HG03469 (cell line): ENCODE measurements around the gene DISC1.
"Not testable (repeated sequence)": the region's sequence is repeated elsewhere in the genome, so short reads cannot be mapped to it uniquely, and the experiment has no call there.

Source experiments
- ATAC-seq: cut with Tn5 transposase; IDR thresholded peaks from one replicate; pipeline ENCODE4 v1.9.1; 2021; ENCODE audit warnings: mild to moderate bottlenecking, moderate library complexity, moderate number of reproducible peaks; ENCODE audit not compliant: unreplicated experiment

DISC1 gene

DNA sequence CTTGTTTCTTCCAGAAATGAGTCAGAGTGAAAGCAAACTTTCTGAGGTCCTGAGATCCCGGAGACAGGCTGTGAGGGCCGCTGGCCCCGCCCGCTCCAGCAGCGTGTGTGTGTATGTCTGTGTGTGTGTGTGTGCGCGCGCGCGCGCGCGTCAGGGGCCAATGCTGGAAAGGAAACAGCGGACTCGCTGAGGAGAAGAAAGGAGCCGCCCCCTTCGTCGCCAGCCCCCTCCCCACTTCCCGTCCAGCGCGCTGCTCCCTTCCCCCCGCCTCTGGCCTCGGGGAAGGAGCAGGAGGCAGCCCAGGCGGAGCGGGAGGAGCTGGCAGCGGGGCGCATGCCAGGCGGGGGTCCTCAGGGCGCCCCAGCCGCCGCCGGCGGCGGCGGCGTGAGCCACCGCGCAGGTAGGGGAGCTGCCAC, at the start of gene DISC1:
TSS of gene DISC1 (plus strand) at position 256 of the 416 bp plus-strand sequence. CDS start at position 334, 78 bp downstream.
- ATAC-seq: no peak

DNA sequence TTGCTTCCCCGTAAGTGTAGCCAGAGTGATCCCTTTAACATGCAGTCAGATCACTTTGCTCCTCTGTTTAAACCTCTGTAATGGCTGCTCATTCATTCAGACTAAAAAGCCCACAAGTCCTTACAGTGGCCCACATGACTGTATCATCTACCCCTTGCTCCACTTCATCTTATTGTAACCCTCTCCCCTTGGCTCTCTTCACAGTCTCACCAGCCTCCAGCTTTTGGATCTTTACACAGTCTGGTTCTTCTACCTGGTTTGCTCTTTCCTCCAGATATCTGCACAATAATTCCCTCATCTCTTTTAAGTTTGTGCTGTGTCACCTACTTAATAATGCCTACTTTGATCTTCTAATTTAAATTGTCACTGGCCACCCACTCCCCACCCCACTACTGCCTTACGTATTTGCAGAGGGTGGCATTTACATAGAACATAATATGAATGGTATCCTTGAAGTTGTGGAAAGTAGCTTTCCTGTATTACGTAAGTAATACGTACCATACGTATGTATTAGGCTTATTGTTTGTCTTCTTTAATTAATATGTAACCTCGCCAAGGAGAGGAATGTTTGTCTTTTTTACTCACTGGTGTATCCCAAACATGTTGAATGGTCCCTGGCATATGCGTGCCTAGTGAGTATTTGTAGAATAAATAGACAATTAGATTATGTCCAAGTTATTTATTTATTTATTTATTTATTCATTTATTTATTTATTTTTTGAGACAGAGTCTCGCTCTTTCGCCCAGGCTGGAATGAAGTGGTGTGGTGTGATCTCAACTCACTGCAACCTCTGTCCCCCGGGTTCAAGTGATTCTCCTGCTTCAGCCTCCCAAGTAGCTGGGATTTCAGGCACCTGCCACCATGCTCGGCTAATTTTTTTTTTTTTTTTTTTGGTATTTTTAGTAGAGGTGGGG, 49.5 kb upstream of the DISC1 start:
- ATAC-seq: no peak

DNA sequence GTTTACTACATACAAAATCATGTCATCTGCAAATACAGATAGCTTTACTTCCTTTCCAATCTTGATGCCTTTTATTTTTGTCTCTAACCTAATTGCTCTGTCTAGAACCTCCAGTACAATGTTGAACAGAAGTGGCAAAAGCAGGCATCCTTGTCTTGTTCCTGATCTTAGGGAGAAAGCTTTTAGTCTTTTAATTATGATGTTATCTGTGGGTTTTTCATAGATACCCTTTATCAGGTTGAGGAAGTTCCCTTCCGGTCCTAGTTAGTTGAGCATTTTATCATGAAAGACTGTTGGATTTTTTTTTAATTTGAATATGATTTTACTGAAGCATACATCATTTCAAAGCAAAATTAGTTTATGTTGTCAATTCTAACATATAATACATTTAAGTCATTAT, 45.7 kb upstream of the DISC1 start:
- no peak for ATAC-seq

DNA sequence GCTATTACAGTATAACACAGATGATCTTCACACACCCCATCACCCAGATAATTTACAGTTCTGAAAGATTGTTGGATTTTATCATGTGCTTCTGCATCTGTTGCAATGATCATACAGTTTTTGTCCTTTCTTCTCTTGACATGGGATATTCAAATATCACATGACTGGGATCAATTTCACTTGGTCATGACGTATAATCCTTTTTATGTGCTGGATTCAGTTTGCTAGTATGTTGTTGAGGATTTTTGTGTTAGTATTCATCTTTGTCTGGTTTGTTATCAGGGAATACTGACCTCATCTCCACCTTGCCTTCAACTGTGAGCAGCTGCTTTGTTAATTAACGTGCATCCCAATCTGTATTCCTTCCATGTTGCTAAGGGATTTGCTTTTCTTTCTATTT, 44.7 kb upstream of the DISC1 start:
- ATAC-seq: no peak

DNA sequence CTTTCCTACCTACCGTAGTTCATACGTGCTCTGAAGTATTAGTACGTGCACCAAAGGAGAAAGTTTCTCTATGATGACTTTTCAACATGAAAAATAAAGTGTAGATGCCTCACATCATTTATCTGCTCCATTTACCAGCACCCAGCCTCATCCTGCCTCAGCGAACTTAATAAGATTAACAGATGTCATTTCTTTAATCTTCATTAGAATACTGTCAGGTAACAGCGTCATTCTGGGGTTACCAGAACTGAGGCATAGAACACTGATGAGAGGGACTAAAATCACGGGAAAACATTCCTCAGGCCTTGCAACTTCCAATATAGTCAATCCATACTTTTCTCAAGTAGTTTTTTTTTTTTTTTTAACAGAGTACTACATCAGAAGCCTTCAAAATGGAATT, 43.2 kb upstream of the DISC1 start:
- ATAC-seq: no peak

DNA sequence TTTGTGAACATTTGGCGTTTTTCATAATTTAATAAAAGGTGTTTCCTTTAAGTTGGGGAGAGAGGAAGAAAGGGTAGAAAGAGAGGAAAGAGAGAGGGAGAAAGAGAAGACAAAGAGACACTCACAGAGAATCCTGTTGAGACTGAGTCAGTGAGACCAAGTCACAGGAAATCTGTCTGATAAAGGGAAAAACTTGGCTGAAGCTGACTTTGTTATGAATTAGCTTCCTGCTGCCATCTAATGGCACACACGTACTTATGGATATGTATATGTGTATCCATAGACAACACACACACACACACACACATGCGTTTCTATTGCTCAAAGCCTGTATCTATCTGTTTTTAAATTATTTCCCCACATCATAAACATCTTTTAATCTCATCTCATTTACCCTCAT, 42.5 kb upstream of the DISC1 start:
- no peak for ATAC-seq

DNA sequence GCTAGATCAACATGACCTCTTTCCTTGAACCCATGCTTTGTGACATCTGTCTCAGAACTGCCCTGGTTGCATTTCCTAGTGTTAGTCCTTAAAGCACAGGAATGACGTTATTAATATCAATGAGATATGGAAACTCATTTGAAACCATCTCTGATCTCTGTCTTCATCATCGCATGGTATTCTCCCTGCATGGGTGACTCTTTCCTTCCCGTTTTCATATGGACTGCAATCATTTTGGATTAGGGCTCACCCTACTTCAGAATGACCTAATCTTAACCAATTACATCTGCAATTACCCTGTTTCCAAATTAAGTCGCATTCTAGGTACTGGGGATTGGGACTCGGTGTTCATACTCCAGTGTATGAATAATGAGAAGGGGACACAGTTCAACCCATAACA, 41.7 kb upstream of the DISC1 start:
- no peak for ATAC-seq

DNA sequence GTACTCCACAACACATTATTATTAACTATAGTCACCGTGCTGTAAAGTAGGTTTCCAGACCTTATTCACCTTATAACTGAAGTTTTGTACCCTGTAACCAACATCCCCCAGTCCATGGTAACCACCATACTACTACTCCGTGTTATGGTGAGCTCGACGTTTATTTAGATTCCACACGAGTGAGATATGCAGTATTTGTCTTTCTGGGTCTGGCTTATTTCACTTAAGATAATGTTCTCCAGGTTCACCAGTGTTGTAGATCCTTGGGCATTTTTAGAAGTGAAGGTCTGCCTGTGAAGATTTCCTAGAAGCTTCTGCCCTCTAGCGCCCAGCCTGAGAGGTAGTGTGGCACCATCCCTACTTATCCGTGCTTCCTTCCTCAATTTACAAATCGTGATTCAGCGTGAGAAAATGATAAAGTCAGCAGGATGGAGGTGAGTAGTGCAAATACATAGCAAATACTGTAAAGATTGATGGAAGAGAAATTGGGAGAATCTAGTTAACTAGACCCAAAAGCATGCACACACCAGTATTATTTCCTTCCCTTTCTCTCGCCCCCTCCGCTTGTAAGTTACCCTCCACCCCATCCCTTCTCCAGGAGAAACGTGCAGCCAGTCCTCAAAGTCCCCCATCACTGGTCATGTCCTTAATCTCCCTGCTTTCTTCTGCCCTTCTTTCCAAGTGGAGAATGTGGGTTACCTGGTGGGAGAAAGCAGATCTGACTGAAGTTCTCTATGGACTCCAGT, 36.0 kb upstream of the DISC1 start:
- ATAC-seq: no peak

DNA sequence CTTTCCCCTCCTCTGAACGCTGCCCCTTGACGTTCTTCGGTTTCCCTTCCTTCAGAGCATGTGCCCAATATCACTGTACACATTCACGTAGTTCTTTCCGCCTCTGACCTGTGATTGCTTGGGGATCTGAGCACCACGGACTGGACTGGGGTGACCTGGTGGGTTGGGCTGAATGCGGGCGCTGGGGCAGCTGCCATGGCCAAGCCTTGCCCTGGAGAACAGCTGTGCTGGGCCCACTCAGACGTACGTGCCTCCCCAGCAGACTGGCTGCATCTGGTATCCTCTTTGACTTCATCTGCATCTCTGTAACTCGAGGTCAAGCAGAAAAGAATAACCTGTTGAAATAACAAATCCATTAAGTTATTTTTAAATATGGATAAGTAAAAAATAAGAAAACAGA, 35.1 kb upstream of the DISC1 start:
- ATAC-seq: no peak

DNA sequence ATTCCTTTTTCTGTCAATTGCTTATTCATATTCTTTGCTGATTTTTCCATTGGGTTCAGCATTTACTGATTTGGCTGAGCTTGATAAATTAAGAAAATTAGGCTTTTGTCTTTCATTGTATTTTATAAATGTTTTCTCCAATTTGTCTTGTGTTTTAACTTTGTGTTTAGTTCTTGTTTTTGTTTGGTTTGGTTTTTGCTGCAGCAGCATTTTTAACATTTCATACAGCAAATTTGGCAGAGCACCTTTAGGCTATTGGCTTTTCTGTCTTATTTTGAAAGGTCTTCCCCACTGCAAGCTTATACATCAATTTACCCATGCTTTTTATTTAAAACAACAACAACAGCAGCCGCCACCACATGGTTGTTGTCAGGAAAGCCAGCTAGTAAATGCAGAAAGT, 33.8 kb upstream of the DISC1 start:
- ATAC-seq: no peak

DNA sequence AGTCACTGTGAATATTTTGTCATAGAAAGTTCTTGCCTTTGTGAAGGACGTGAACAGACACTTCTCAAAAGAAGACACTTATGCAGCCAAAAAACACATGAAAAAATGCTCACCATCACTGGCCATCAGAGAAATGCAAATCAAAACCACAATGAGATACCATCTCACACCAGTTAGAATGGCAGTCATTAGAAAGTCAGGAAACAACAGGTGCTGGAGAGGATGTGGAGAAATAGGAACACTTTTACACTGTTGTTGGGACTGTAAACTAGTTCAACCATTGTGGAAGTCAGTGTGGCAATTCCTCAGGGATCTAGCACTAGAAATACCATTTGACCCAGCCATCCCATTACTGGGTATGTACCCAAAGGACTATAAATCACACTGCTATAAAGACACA, 33.3 kb upstream of the DISC1 start:
- ATAC-seq: not testable (repeated sequence)

DNA sequence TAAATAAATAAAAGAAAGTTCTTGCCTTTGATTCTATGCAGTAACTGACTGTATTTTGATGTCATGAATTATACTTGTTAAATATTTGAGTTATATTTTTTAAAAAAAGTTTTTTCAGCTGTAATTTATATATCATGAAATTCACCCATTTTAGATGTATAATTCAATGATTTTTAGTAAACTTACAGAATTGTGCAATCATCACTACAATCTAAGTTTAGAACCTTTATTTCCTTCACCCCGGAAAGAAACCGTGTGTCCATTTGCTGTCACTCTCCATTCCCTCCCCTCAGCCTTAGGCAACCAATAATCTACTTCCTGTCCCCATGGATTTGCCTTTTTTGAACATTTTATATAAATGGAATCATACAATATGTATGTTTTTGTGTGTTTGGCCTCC, 32.5 kb upstream of the DISC1 start:
- ATAC-seq: no peak

DNA sequence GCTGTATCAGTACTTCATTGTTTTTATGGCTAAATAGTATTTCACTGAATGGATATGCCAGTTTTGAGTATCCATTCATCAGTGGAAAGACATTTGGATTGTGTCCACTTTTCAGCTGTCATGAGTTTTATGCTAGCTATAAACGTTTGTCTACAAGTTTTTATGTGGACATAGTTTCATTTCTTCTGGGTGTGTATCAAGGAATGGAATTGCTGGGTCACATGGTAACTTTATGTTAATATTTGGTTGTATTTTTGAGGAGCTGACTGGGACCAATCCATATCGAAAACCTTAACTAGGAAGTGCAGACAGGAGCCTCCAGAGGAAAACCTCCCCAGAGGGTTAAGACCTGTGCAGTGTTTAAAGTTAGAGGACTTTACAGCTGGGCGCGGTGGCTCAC, 31.8 kb upstream of the DISC1 start:
- no peak for ATAC-seq

DNA sequence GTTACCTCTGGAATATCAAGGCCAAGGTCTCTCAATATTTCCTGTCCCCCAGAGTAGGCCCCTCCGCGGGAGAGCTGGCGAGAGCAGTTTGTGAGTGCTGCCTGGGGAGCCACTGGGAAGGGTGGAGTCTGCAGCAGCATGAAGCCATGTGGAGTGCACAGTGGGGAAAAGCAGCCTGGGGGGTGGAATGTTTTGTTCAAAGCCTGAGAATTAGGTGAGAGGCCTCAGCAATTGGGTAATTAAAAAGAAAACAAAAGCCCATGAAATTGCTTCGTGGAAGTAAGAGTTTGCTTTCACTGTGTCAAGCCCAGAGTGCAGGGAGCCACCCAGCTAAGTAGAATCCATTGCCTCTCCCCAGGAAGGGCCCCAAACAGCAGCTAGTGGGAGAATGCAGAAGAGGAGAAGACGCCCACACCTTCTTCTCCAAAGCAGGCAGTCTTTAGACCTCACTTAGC, 30.2 kb upstream of the DISC1 start:
- no peak for ATAC-seq

DNA sequence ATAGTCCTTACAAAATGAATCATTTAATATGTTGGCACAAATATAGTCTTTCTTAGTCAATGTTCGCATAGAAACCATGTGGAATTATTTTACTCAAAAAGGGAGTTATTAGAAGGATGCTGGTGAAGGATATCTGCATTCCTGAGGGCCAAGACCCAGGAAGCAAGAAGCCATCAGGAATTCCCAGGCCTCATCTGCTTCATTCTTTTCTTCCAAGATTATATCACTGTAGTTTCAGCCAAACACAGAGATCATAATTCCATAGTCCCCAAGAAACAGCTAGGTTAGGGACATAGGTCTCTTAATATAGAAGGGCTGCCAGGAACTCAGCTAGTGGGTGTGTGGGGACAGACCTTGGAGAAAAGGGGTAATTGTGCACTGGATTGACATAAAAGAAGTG, 28.6 kb upstream of the DISC1 start:
- no peak for ATAC-seq

DNA sequence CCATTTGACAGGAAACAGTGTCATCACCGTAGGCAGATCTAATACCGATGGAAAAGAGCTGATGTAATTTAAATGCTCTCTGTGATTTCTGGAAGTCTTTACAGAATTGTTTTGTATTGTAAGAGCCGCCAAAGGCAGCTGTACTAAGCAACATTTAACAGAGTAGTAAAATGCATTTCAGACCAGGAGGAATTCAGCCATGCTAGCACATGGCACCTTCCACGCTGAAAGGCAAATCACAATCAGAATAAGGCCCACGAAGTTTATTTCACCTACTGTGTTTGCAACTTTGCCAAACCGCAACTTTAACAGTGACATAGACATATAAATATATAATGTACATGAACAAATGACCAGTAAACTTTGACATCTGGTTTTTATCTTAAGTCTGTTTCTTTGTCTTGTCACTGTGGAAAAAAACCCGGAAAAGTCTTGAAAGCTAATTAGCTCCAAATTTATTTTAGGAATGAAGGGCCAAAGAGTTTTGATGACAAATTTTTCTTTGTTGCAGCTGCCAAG, 26.1 kb upstream of the DISC1 start:
- ATAC-seq: no peak

DNA sequence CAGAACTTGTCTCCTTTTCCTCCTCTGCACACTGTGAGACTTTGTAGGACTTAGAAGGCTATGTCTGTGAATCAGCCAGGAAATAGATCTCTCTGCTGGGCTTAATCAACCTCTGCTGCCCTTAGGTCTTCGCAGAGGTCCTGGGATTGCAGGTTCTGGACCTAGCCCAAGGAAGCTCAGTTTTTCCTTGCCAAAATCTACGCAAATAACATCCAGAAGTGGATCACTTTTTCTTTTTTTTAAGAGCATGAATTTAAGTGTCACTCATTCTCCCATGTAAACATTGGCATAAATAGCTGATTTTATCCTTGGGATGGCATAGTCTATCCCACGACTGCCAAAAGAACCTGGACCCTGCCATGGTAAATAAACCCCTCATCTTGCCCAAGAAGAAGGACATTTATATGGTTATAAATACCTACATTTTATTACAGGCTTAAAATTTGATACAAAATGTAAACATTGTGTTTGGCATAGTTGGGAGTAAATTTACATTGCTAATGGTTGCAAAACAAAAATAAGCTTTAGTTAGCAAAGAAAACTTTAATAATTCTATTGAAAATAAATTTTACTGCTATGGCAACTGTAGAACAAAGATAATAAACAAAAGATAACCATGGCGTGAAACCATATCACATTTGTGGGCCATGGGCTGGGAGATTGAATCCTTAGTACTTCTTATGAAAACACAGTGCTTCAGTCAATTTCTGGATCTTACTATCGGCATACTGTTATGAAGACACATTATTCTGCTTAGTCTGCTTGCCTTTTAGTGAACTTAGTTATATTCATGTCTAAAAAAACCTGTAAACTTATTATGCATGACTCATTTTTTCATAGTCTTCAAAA, 24.5 kb upstream of the DISC1 start:
- no peak for ATAC-seq

DNA sequence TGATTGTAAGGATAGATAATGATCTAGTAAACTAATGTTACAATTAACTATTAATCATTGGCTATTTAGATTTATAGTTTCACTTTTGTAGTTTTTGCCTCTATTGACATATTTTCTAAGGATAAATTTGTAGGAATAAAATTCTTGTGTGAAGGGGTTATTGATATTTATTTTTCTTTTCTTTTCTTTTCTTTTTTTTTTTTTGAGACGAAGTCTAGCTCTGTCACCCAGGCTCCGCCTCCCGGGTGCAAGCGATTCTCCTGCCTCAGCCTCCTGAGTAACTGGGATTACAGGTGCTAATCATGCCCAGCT, 24.0 kb upstream of the DISC1 start:
- no peak for ATAC-seq

DNA sequence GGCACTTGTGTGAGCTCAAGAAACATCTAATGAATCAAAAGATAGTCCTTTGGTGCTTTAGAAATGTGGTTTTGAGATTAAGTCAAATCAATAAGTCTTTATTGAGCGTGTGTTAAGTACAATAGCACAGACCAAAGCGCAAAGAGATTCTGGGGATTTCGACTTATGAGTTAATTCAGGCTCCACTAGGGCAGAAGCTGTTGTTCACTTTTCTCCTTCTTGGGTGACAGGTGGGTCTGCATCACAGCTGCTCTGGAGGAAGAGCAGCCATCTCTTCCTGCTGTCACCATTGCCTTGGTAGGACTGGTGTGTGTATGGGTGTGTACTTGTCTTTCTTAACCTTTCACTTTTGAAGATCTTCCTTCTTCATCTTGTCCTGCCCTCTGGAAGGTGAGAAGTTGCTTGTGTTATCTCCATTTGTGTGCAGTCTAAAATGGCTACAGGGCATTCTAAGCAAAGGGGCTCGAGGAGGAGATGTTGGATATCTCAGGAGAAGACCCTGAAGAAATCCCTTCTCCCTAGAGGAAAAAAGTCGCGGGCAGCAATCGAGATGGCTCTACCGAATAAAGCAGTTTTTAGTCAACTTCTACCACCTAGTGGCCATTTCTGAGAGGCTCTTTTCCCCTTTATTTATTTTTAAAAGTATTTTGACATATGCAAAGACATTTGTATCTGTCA, 22.9 kb upstream of the DISC1 start:
- ATAC-seq: peak; percentile 44

DNA sequence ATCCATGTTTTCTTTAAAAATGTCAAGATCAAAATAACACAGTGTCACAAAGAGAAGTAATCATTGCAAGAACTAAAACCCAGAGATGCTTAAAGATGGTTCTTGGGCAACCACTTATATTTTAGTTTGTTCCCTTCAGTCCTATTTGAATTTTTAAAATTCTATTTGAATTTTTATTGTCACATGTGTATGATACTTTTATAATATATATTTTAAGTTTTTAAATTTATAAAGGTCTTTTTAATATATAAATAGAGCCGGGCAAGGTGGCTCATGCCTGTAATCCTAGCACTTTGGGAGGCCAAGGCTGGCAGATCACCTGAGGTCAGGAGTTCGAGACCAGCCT, 22.3 kb upstream of the DISC1 start:
- ATAC-seq: no peak
